BLaER1 treated with 17β-estradiol and CSF1 and Interleukin-3, amounts not matched to agents 10 nM and 100 nM (cell line): ENCODE results near the gene SCD.
A peak's percentile ranks its signal among the peaks of the same experiment; 100 is the strongest.

Source experiments
- H3K27ac ChIP-seq, 11 experiments: shearing (Covaris generic); formaldehyde crosslinking; 2 replicates each; pipeline ENCODE4 v1.8.1; 2022
- H3K27me3 ChIP-seq, 11 experiments: shearing (Covaris generic); formaldehyde crosslinking; 2 replicates each; pipeline ENCODE4 v1.8.1; 2022
- H3K36me3 ChIP-seq, 11 experiments: shearing (Covaris generic); formaldehyde crosslinking; 2 replicates each; pipeline ENCODE4 v1.8.1; 2022
- H3K4me1 ChIP-seq, 10 experiments: shearing (Covaris generic); formaldehyde crosslinking; 2 replicates each; pipeline ENCODE4 v1.8.1; 2022
- H3K4me2 ChIP-seq, 11 experiments: shearing (Covaris generic); formaldehyde crosslinking; 2 replicates each; pipeline ENCODE4 v1.8.1; 2022
- H3K4me3 ChIP-seq, 10 experiments: shearing (Covaris generic); formaldehyde crosslinking; 2 replicates each; pipeline ENCODE4 v1.8.1; 2022
- H3K9ac ChIP-seq, 11 experiments: shearing (Covaris generic); formaldehyde crosslinking; 2 replicates each; pipeline ENCODE4 v1.8.1; 2022
- H3K9me3 ChIP-seq, 11 experiments: shearing (Covaris generic); formaldehyde crosslinking; replicated peaks in 1 of 11; 2 replicates each; pipeline ENCODE4 v1.8.1; 2022
- H4K20me1 ChIP-seq, 11 experiments: shearing (Covaris generic); formaldehyde crosslinking; 2 replicates each; pipeline ENCODE4 v1.8.1; 2022
- Cebpa-rat ChIP-seq, 11 experiments: shearing (Covaris generic); IDR thresholded peaks; 2 replicates each; pipeline ENCODE4 v1.8.1; 2022

Gene SCD

GRCh38 chr10:100346351-100346764, 675 bp upstream of the SCD start:
- H3K27me3 ChIP-seq = no peaks in the 10 kb centered on the region

DNA sequence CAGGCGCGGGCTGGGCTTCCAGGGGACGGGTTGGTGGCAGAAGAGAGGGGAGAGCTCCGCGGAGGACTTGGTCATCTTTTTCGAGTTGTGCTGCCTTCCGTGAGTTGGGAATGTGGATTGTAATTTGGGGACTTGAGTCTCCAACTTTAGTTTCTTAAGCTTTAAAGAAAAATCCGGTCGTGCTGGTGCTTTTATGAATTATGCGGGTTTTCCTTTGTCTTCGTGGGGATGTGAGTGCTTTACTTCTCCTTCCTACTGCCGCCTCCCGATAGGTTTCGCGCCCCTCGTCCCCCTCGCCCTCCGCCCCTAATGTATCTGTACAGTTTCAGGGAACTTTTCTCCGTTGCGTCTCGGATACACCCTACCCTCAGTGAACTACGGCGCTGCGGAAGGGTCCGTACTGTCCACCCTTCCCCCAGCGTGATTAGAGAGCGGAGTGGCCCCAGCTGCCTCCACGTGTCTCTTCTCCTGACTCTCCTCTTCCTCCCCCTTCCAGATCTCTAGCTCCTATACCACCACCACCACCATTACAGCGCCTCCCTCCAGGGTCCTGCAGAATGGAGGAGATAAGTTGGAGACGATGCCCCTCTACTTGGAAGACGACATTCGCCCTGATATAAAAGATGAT, 649 bp downstream of the SCD start:
- peak overlapping the region; percentile 82 to 97 (median 94) for H3K4me3 ChIP-seq

More at GRCh38 chr10:100346351-100346764, 675 bp upstream of the SCD start:
- H3K9ac ChIP-seq = peak overlapping the region; percentile 83 to 93 (median 90)
- H3K36me3 ChIP-seq = peaks cover 26 to 35% (median 33%) of the 10 kb centered on the region in 11 experiments
- H3K4me2 ChIP-seq = peak overlapping the region; percentile 83 to 98 (median 94)
- H3K4me3 ChIP-seq = peak overlapping the region; percentile 82 to 97 (median 94)
- TF ChIP-seq Cebpa-rat (IDR thresholded peaks at IDR 0.05) = no peak
- no peaks in the 10 kb centered on the region for H3K9me3 ChIP-seq
- H3K4me1 ChIP-seq = peaks cover 44 to 61% (median 47%) of the 10 kb centered on the region in 10 experiments
- peak overlapping the region; percentile 52 to 91 (median 84); a peak in 21 of 22 replicates for H3K27ac ChIP-seq
- peaks cover 33 to 37% (median 34%) of the 10 kb centered on the region in 11 experiments; a peak in 21 of 22 replicates for H4K20me1 ChIP-seq

GRCh38 chr10:100348389-100348927, 1.4 kb downstream of the SCD start:
- H4K20me1 ChIP-seq = peaks cover 35 to 57% (median 52%) of the 10 kb centered on the region in 11 experiments; a peak in 21 of 22 replicates
- peak overlapping the region; percentile 87 to 99 (median 97) for H3K4me2 ChIP-seq
- H3K4me3 ChIP-seq = peak overlapping the region; percentile 82 to 97 (median 94)
- H3K9ac ChIP-seq = peak overlapping the region; percentile 83 to 93 (median 90)
- no peaks in the 10 kb centered on the region for H3K27me3 ChIP-seq
- H3K36me3 ChIP-seq = peaks cover 46 to 56% (median 54%) of the 10 kb centered on the region in 11 experiments
- peaks cover 44 to 65% (median 51%) of the 10 kb centered on the region in 10 experiments for H3K4me1 ChIP-seq
- H3K27ac ChIP-seq = peak overlapping the region in 9 of 11 experiments; percentile 9 to 91 (median 84); a peak in 14 of 22 replicates
- H3K9me3 ChIP-seq = no peaks in the 10 kb centered on the region
- TF ChIP-seq Cebpa-rat (IDR thresholded peaks at IDR 0.05) = no peak

More for the DNA sequence above, 649 bp downstream of the SCD start:
- peaks cover 35 to 50% (median 47%) of the 10 kb centered on the region in 11 experiments; a peak in 21 of 22 replicates for H4K20me1 ChIP-seq
- H3K36me3 ChIP-seq = peaks cover 40 to 49% (median 46%) of the 10 kb centered on the region in 11 experiments
- peak overlapping the region; percentile 83 to 93 (median 90) for H3K9ac ChIP-seq
- no peaks in the 10 kb centered on the region for H3K27me3 ChIP-seq
- peak overlapping the region; percentile 87 to 99 (median 97) for H3K4me2 ChIP-seq
- no peak for TF ChIP-seq Cebpa-rat (IDR thresholded peaks at IDR 0.05)
- no peaks in the 10 kb centered on the region for H3K9me3 ChIP-seq
- H3K4me1 ChIP-seq = peaks cover 44 to 63% (median 51%) of the 10 kb centered on the region in 10 experiments
- H3K27ac ChIP-seq = peak overlapping the region; percentile 70 to 91 (median 84); a peak in 21 of 22 replicates

DNA sequence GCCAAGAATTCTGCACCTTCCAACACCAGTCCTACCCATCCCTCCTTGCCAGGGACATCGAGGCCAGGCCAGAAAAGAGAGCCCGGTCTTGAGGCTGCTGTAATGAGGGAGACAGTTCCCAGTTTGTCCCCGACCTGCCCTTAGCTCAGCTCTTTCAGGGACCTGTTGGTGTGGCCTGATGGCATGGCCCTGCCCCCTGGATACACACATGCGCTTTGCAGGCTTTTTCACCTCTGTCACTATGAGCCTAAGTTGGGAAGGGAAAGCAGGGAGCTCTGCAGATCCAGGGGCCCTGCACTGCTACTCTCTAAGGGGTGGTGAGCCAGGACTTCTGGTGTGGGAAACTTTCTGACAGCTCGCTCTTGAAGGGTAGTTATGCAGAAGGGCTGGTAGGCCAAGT, 2.1 kb downstream of the SCD start:
- H3K4me2 ChIP-seq = peak overlapping the region; percentile 87 to 99 (median 97)
- H3K36me3 ChIP-seq = peaks cover 53 to 63% (median 60%) of the 10 kb centered on the region in 11 experiments
- no peak for TF ChIP-seq Cebpa-rat (IDR thresholded peaks at IDR 0.05)
- no peaks in the 10 kb centered on the region for H3K27me3 ChIP-seq
- peak overlapping the region; percentile 83 to 93 (median 90); a peak in 21 of 22 replicates for H3K9ac ChIP-seq
- H3K4me3 ChIP-seq = peak overlapping the region; percentile 82 to 97 (median 94)
- H3K9me3 ChIP-seq = no peaks in the 10 kb centered on the region
- H3K4me1 ChIP-seq = peaks cover 44 to 65% (median 51%) of the 10 kb centered on the region in 10 experiments
- peaks cover 35 to 63% (median 58%) of the 10 kb centered on the region in 11 experiments; a peak in 21 of 22 replicates for H4K20me1 ChIP-seq
- peak overlapping the region in 1 of 11 experiments; percentile 81; a peak in 1 of 22 replicates for H3K27ac ChIP-seq

DNA sequence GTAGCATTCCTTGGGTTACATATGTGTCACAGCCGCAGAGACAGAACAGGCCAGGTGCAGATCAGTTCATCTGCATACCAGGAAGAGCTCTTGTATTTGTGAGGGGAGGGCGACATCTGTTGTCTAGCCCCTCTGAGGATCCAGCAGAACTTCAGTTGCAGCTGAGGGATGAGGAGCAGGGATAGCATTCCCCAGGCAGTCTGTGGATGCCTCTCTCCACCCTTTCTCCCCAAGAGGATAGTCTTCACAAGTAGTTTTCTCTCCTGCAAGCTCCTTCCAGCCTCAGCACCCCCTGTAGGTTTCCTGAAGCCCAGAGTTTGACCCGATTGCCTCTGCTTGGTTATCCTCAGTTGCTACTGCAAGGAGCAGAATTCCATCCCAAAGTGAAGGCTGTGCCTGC, 2.6 kb downstream of the SCD start:
- no peak overlapping the region for H3K27ac ChIP-seq
- peak overlapping the region; percentile 87 to 99 (median 97) for H3K4me2 ChIP-seq
- H3K9ac ChIP-seq = peak overlapping the region; percentile 21 to 93 (median 90); a peak in 18 of 22 replicates
- H3K27me3 ChIP-seq = no peaks in the 10 kb centered on the region
- peaks cover 35 to 69% (median 63%) of the 10 kb centered on the region in 11 experiments; a peak in 21 of 22 replicates for H4K20me1 ChIP-seq
- TF ChIP-seq Cebpa-rat (IDR thresholded peaks at IDR 0.05) = no peak
- peaks cover 44 to 65% (median 51%) of the 10 kb centered on the region in 10 experiments for H3K4me1 ChIP-seq
- peaks cover 58 to 69% (median 66%) of the 10 kb centered on the region in 11 experiments for H3K36me3 ChIP-seq
- H3K9me3 ChIP-seq = no peaks in the 10 kb centered on the region
- H3K4me3 ChIP-seq = peak overlapping the region; percentile 82 to 97 (median 94); a peak in 19 of 20 replicates

DNA sequence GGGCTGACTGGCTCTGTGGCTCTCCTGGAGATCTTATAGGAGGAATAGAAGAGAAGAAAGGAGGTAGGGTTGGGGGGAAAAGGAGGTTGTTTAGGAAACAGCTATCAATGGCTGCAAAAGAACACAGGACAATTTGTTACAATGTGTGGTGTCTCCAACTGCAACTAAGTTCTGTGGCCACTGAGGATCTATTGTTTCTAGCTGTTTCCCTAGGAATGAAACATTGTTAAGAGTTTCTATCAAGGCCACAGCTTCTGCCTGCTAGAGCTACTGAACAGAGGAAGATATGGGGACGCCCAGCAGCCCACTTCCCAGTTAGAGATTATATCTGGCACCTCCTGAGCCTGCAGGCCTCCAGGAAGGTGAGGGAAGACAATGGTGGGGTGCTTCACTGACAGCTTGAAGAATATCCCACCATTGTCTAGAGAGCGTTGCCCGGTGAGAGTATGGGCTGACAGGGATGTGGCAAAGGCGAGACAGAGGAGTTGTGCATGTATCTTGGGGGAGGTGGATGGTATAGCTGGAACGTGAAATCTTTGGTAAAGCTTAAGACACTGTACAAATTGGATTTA, 4.0 kb downstream of the SCD start:
- Histone ChIP-seq H3K4me1 (peaks cover 34 to 55% (median 43%) of the 10 kb centered on the region in 10 experiments), H4K20me1 (peaks cover 35 to 82% (median 68%) of the 10 kb centered on the region in 11 experiments; a peak in 21 of 22 replicates), H3K4me2 (peak overlapping the region; percentile 87 to 99 (median 97)), H3K36me3 (peaks cover 72 to 82% (median 79%) of the 10 kb centered on the region in 11 experiments), H3K27ac (no peak overlapping the region), H3K9me3 (no peaks in the 10 kb centered on the region), H3K4me3 (peak overlapping the region in 9 of 10 experiments; percentile 84 to 97 (median 94); a peak in 14 of 20 replicates), H3K27me3 (no peaks in the 10 kb centered on the region), H3K9ac (peak overlapping the region in 9 of 11 experiments; percentile 20 to 93 (median 83); a peak in 14 of 22 replicates)
- no peak for TF ChIP-seq Cebpa-rat (IDR thresholded peaks at IDR 0.05)

DNA sequence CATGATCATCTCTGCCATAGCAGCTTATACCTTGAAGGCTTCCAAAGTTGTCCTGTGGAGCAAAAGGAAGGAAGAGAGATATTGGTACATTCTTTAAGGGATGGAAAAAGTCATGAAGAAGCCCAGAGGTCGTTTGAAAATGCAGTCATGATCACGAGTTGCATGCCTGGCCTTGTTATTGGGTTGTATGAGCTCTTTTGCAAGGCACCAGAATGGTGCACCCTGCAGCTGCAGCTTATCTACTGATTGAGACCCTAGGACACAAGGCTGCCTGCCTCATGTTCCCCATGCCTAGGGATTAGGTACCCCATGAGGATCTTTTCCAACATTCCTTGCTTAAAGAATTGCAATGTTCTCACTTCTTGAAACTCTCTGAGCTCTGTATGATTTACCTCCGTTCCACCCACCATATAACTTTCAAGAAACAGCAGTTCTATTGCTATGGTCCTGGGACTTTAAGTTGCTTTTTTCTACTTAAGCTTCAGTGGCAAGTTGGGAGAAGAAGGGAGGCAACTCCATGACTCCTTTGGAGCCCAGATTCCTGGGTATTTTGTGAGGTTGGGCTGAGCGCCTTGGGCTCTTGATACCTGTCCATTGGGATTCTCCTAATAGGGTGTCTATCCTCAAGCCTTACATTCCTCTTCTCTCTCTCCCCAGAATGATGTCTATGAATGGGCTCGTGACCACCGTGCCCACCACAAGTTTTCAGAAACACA, 6.9 kb downstream of the SCD start:
- Histone ChIP-seq H3K9ac (no peak overlapping the region), H3K27ac (no peak overlapping the region), H3K4me2 (no peak overlapping the region), H3K4me3 (no peak overlapping the region), H3K4me1 (peaks cover 24 to 40% (median 30%) of the 10 kb centered on the region in 10 experiments), H3K36me3 (peaks cover 97 to 100% (median 98%) of the 10 kb centered on the region in 11 experiments), H4K20me1 (peaks cover 25 to 100% (median 70%) of the 10 kb centered on the region in 11 experiments; a peak in 21 of 22 replicates), H3K9me3 (no peaks in the 10 kb centered on the region), H3K27me3 (no peaks in the 10 kb centered on the region)
- no peak for TF ChIP-seq Cebpa-rat (IDR thresholded peaks at IDR 0.05)

DNA sequence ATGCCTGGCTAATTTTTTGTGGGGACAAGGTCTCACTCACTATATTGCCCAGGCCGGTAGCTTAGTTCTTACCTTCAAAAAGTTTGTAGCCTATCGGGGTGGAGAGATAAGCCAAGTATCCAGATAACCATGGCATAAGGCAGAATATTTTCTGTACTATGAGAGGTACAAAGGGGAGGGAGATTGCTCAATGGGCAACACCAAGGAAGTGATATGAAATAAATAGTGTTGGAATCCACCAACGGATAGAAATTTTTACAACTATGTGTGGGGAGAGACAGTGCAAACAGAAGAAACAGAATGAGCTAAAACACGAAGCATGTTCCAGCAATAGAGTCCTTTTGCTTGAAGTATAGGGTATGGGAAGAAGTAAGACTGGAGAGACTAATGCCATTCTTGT, 8.1 kb downstream of the SCD start:
- no peak overlapping the region for H3K4me3 ChIP-seq
- H3K36me3 ChIP-seq = peaks cover 97 to 100% (median 98%) of the 10 kb centered on the region in 11 experiments
- H3K4me1 ChIP-seq = peaks cover 12 to 28% (median 18%) of the 10 kb centered on the region in 10 experiments
- peaks cover 14 to 100% (median 70%) of the 10 kb centered on the region in 11 experiments; a peak in 20 of 22 replicates for H4K20me1 ChIP-seq
- no peak overlapping the region for H3K27ac ChIP-seq
- H3K9me3 ChIP-seq = no peaks in the 10 kb centered on the region
- TF ChIP-seq Cebpa-rat (IDR thresholded peaks at IDR 0.05) = no peak
- H3K9ac ChIP-seq = no peak overlapping the region
- H3K27me3 ChIP-seq = no peaks in the 10 kb centered on the region
- no peak overlapping the region for H3K4me2 ChIP-seq
